GM12801 (cell line): ENCODE measurements around the gene TBC1D22A.

ENCODE experiments used
- CTCF ChIP-seq: IDR thresholded peaks from one replicate; pipeline ENCODE4 v1.5.1; 2011; ENCODE audit warnings: control low read depth; ENCODE audit not compliant: insufficient read length; ENCODE audit errors: extremely low read depth

TBC1D22A gene

GRCh38 chr22:47071078-47071806 is 308.8 kb downstream of the TBC1D22A start:
- no peak for TF ChIP-seq CTCF

- TF ChIP-seq CTCF, result no peak
Measured at GRCh38 chr22:47071807-47072641, 309.6 kb downstream of the TBC1D22A start.

GRCh38 chr22:47072642-47072967 is 310.2 kb downstream of the TBC1D22A start:
- no peak for TF ChIP-seq CTCF

- TF ChIP-seq CTCF, result no peak
Measured at GRCh38 chr22:47073075-47073474, 310.6 kb downstream of the TBC1D22A start.

GRCh38 chr22:47074105-47074504 is 311.7 kb downstream of the TBC1D22A start:
- no peak for TF ChIP-seq CTCF

GRCh38 chr22:47075568-47075967 is 313.1 kb downstream of the TBC1D22A start:
- TF ChIP-seq CTCF, result no peak

GRCh38 chr22:47076758-47077157 is 314.3 kb downstream of the TBC1D22A start:
- no peak for TF ChIP-seq CTCF
